Bronchial epithelial cell (primary cell): Measurements from ENCODE around the gene CCDC7. TPM values are rescaled to one million over a fixed set of nuclear protein-coding genes. Genes with fewer than 3 reads are reported as not detected.
"Not testable (repeated sequence)": the region's sequence is repeated elsewhere in the genome, so short reads cannot be mapped to it uniquely, and the experiment has no call there.

Experiments
- DNase-seq: peaks from one replicate; pipeline ENCODE4 v3.0.0-alpha.2; 2010; ENCODE audit warnings: low read depth
- FAIRE-seq: peaks from 2 replicates; lab custom pipeline; 2011; peaks lifted over from hg19 to GRCh38; lab: Jason Lieb, UNC
- H3K27me3 ChIP-seq: 2 replicates; pipeline ENCODE4 v1.5.1; 2011; ENCODE audit warnings: low read length; ENCODE audit not compliant: control insufficient read depth, insufficient read depth
- H3K36me3 ChIP-seq: 2 replicates; pipeline ENCODE4 v1.5.1; 2011; ENCODE audit warnings: low read length; ENCODE audit not compliant: control insufficient read depth, insufficient read depth
- H3K4me3 ChIP-seq: 2 replicates; pipeline ENCODE4 v1.5.1; 2011; ENCODE audit warnings: mild to moderate bottlenecking, low read depth, low read length, control low read depth
- CTCF ChIP-seq: IDR thresholded peaks from 2 replicates; pipeline ENCODE4 v1.5.1; 2011; ENCODE audit warnings: mild to moderate bottlenecking, moderate library complexity, low read length, control low read depth, inconsistent platforms; ENCODE audit not compliant: insufficient read depth, severe bottlenecking
- total RNA-seq: library from RNA; depleted of rRNA; stranded (reverse); fragments of >200 nt; gene quantifications from 2 replicates; pipeline ENCODE4 v1.2.1, GENCODE V29; 2014

The CCDC7 gene
- 1.8 and 2.4 TPM in 2 replicates for total RNA-seq

- Histone ChIP-seq H3K4me3 (peak within 1 kb of the TSS; percentile 47), H3K36me3 (no peaks in the 10 kb centered on the region), H3K27me3 (no peaks in the 10 kb centered on the region)
- TF ChIP-seq CTCF: peak; percentile 31
- peak; percentile 77 for DNase-seq
- no peak for FAIRE-seq
Observed at GRCh38 chr10:32445740-32446535, at the start of gene CCDC7. Gene CCDC7 (plus strand): TSS chr10:32446140. CDS start chr10:32451643, 5,503 bp downstream.

DNA sequence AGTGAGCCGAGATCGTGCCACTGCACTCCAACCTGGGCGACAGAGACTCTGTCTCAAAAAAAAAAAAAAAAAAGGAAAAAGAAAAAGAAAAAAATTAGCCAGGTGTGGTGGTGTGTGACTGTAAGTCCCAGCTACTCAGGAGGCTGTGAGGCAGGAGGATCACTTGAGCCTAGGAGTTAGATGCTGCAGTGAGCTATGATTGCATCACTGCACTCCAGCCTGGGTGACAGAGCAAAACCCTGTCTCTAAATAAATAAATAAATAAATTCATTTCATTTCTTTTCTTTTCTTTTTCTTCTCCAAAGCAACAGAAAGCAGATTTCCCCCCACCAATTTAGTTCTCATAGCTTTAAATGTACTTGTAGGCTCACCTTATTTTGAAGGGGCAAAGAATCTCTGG, 48.8 kb upstream of the CCDC7 start:
- FAIRE-seq, DNase-seq, H3K27me3 ChIP-seq, H3K36me3 ChIP-seq, H3K4me3 ChIP-seq: not testable (repeated sequence)

GRCh38 chr10:32399720-32400119, 46.2 kb upstream of the CCDC7 start:
- not testable (repeated sequence) for H3K27me3 ChIP-seq, FAIRE-seq, H3K36me3 ChIP-seq, DNase-seq, H3K4me3 ChIP-seq

- H3K36me3 ChIP-seq: no peaks in the 10 kb centered on the region
- FAIRE-seq (no peak), DNase-seq (no peak)
- no peaks in the 10 kb centered on the region for H3K27me3 ChIP-seq
- H3K4me3 ChIP-seq: no peak overlapping the region
- TF ChIP-seq CTCF: no peak
Observed at GRCh38 chr10:32400961-32401360, 45.0 kb upstream of the CCDC7 start.

DNA sequence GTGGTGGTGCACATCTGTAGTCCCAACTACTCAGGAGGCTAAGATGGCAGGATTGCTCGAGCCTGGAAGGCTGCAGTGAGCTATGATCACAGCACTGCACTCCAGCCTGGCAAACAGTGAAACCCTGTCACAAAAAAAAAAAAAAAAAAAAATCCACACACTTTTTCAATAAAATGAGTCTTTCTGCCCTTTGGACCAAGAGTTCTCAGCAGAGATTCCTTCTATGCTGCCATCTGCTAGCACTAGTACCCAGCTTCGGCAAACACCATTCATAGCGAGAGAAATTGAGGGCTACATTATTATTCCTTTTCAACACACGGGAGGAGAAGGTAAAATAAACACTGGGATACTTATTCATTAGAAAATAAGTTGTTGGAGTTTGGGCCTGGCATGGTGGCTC, 43.4 kb upstream of the CCDC7 start:
- Histone ChIP-seq H3K4me3 (no peak overlapping the region), H3K27me3 (no peaks in the 10 kb centered on the region), H3K36me3 (no peaks in the 10 kb centered on the region)
- FAIRE-seq: no peak
- DNase-seq: no peak
- TF ChIP-seq CTCF: no peak

DNA sequence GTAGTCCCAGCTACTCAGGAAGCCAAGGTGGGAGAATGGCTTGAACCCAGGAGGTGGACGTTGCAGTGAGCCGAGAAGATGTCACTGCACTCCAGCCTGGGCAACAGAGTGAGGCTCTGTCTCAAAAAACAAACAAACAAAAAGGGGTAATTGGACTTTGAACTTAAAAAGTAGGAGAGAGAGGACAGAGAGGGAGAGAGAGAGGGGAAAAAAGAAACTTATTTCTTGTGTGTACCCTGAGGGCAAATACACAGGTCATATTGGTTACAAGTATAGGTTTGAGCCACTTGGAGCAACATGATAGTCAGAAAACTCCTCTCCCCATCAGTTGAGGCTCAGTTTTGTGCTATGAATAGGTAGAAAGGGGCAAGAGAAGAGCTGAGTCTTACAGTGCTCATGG, 42.8 kb upstream of the CCDC7 start:
- no peak for FAIRE-seq
- Histone ChIP-seq H3K27me3 (no peaks in the 10 kb centered on the region), H3K4me3 (no peak overlapping the region), H3K36me3 (no peaks in the 10 kb centered on the region)
- no peak for TF ChIP-seq CTCF
- no peak for DNase-seq

DNA sequence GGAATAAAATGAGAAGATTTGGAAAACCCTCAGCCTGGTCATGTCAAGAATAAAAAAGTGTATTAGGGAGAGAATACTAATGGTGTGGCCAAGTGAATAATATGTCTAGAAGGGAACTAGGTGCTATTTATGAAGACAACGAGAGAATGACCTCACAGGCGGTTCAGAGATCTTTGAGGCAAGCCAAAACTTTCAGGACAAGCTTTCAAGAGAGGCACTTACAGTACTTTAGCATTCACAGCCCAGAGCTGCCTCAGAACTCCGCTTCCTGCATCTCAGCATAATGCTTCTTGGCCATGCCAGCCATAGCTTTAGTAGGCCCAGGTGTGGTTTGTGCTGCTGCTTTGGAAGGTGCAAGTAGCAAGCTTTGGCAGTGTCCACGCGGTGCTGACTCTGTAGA, 37.2 kb upstream of the CCDC7 start:
- TF ChIP-seq CTCF: no peak
- DNase-seq: no peak
- FAIRE-seq: no peak

More for the DNA sequence above, 37.2 kb upstream of the CCDC7 start:
- Histone ChIP-seq H3K36me3 (no peaks in the 10 kb centered on the region), H3K4me3 (no peak overlapping the region), H3K27me3 (no peaks in the 10 kb centered on the region)
